H1 (cell line): ENCODE data around the gene FSIP1. TPM values are rescaled to one million over a fixed set of nuclear protein-coding genes. Genes with fewer than 3 reads are reported as not detected.

Experiments
- CHD1 ChIP-seq: IDR thresholded peaks from 2 replicates; pipeline ENCODE4 v1.6.1; 2012; ENCODE audit warnings: low read depth, low read length, improper control_type of control experiment
- CHD7 ChIP-seq: fragments of 300-600 bp; sonication (generic); IDR thresholded peaks from 2 replicates; pipeline ENCODE4 v1.7.1; 2012; ENCODE audit warnings: low read length, moderate library complexity, mild to moderate bottlenecking, inconsistent platforms; ENCODE audit not compliant: insufficient replicate concordance
- PHF8 ChIP-seq: fragments of 200-600 bp; sonication (generic); conservative IDR thresholded peaks from 2 replicates; pipeline ENCODE4 v1.7.1; 2012; ENCODE audit warnings: low read depth, mild to moderate bottlenecking, inconsistent platforms, low read length, moderate library complexity
- POLR2A ChIP-seq, 2 experiments: IDR thresholded peaks; 1 replicate in 1 of 2; 2 replicates in 1 of 2; pipeline ENCODE4 v1.6.1; 2011; ENCODE audit warnings: low read depth in 2 of 2, low read length in 2 of 2, mild to moderate bottlenecking in 2 of 2; ENCODE audit errors: control extremely low read depth in 1 of 2
- POU5F1 ChIP-seq: IDR thresholded peaks from 2 replicates; pipeline ENCODE4 v1.6.1; 2011; ENCODE audit warnings: low read depth, mild to moderate bottlenecking, low read length, moderate library complexity
- SRF ChIP-seq: IDR thresholded peaks from 2 replicates; pipeline ENCODE4 v1.6.1; 2011; ENCODE audit warnings: mild to moderate bottlenecking, low read depth, low read length, moderate library complexity
- polyA plus RNA-seq, 7 experiments: library from polyadenylated mRNA; depleted of rRNA in 3 of 7; stranded (reverse) in 5 of 7; unstranded in 2 of 7; fragments of >200 nt in 5 of 7; fragments of 200-250 nt in 2 of 7; gene quantifications; 1 replicate in 5 of 7; 2 replicates in 1 of 7; 4 replicates in 1 of 7; pipeline versions ENCODE4 v1.2.1 to v1.2.3, GENCODE V29; 2011 to 2013; ENCODE audit warnings: missing spikeins in 2 of 7, mixed read lengths in 2 of 7
- total RNA-seq: library from RNA; stranded (reverse); fragmentation: NEBNext Ultra II Directional; extraction: Animal tissue kit (Norgen Biotek cat#: 25700); gene quantifications from 2 replicates; pipeline ENCODE4 v1.2.1, GENCODE V29; 2021
- TF ChIP-seq, protein P1 (sequence below): IDR thresholded peaks from 2 replicates; pipeline ENCODE4 v1.6.1; 2011; ENCODE audit warnings: low read depth, mild to moderate bottlenecking, low read length; ENCODE audit not compliant: insufficient read depth

FSIP1 gene
- total and polyA plus RNA-seq, 2 of the 8 experiments (the other 6 are each of a cell fraction or from before 2014, with no cell fraction given): 0.18 to 1.3 TPM

GRCh38 chr15:39685367-39685766 is 97.3 kb downstream of the FSIP1 start (continued):
- TF ChIP-seq CHD7 (no peak), SRF (no peak), POU5F1 (no peak), PHF8 (no peak), CHD1 (no peak), POLR2A (IDR thresholded peaks at IDR 0.05; ENCODE audit: control extremely low read depth in 1 of 2, low read depth in 2 of 2, low read length in 2 of 2) (no peak)
- TF ChIP-seq, protein P1, sequence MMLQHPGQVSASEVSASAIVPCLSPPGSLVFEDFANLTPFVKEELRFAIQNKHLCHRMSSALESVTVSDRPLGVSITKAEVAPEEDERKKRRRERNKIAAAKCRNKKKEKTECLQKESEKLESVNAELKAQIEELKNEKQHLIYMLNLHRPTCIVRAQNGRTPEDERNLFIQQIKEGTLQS: no peak
